B cell (primary cell): ENCODE results near the gene NGEF. TPM values are rescaled to one million over a fixed set of nuclear protein-coding genes. Genes with fewer than 3 reads are reported as not detected.

ENCODE experiments used
- ATAC-seq: fragments of 200-7000 bp; cut with Tn5 transposase; one replicate; pipeline ENCODE4 v1.10.0; 2021; ENCODE audit warnings: low read depth, mild to moderate bottlenecking, moderate number of reproducible peaks, moderate library complexity
- CTCF ChIA-PET: fragments of 350-600 bp; sonication (Branson Sonifier 250); formaldehyde crosslinking; loops from one replicate; lab custom pipeline; 2021; ENCODE audit warnings: antibody characterized with exemption, inconsistent platforms; lab: Charles Lee
- POLR2A ChIA-PET: fragments of 350-600 bp; sonication (Branson Sonifier 250); formaldehyde crosslinking; loops from one replicate; lab custom pipeline; 2021; ENCODE audit warnings: antibody characterized with exemption; lab: Charles Lee
- DNase-seq: peaks from one replicate; pipeline ENCODE4 v3.0.0; 2013
- H2AFZ ChIP-seq: 2 replicates; pipeline ENCODE4 v1.6.1; 2012; ENCODE audit warnings: mild to moderate bottlenecking, low read depth, low read length; ENCODE audit not compliant: insufficient read depth, poor library complexity, severe bottlenecking
- H3K27ac ChIP-seq, 2 donors: 1 replicate in 1 of 2; 2 replicates in 1 of 2; pipeline ENCODE4 v1.5.1; 2012 to 2013; ENCODE audit warnings: low read length in 2 of 2, mild to moderate bottlenecking in 2 of 2, moderate library complexity in 1 of 2
- H3K27me3 ChIP-seq, 4 experiments: fragments of 200-600 bp in 1 of 4; sonication (generic) in 1 of 4; replicated peaks in 1 of 4; 1 replicate in 2 of 4; 2 replicates in 2 of 4; pipeline versions ENCODE4 v1.6.1 to v1.7.0; 2013 to 2016; ENCODE audit warnings: low read length in 3 of 4, mild to moderate bottlenecking in 2 of 4, mixed read lengths in 1 of 4, moderate library complexity in 1 of 4; ENCODE audit not compliant: insufficient read depth in 4 of 4, control insufficient read depth in 3 of 4; ENCODE audit errors: control extremely low read depth in 1 of 4
- H3K36me3 ChIP-seq, 2 experiments: replicated peaks in 1 of 2; 1 replicate in 1 of 2; 2 replicates in 1 of 2; pipeline versions ENCODE4 v1.6.1 to v1.7.1; 2013; ENCODE audit warnings: low read length in 1 of 2; ENCODE audit not compliant: insufficient read depth in 2 of 2, control insufficient read depth in 1 of 2; ENCODE audit errors: control extremely low read depth in 1 of 2, extremely low read depth in 1 of 2
- H3K4me1 ChIP-seq, 2 donors: fragments of 200-600 bp in 1 of 2; sonication (generic) in 1 of 2; 1 replicate in 1 of 2; 2 replicates in 1 of 2; pipeline versions ENCODE4 v1.5.1 to v1.6.1; 2013 to 2017; ENCODE audit warnings: low read length in 2 of 2; ENCODE audit not compliant: control insufficient read depth in 2 of 2, insufficient read depth in 2 of 2
- H3K4me2 ChIP-seq: replicated peaks from 2 replicates; pipeline ENCODE3; 2012; ENCODE audit warnings: mild to moderate bottlenecking, low read depth, low read length; ENCODE audit not compliant: poor library complexity, severe bottlenecking
- H3K4me3 ChIP-seq, 5 experiments: fragments of 200-600 bp in 1 of 5; sonication (generic) in 1 of 5; 1 replicate in 3 of 5; 2 replicates in 2 of 5; pipeline versions ENCODE4 v1.5.1 to v1.7.0; 2011 to 2016; ENCODE audit warnings: low read length in 4 of 5, mild to moderate bottlenecking in 4 of 5, low read depth in 2 of 5, control low read depth in 1 of 5, moderate library complexity in 1 of 5; ENCODE audit not compliant: insufficient read depth in 1 of 5; ENCODE audit errors: control extremely low read depth in 1 of 5, extremely low read depth in 1 of 5
- H3K79me2 ChIP-seq: fragments of 200-600 bp; sonication (generic); one replicate; pipeline ENCODE4 v1.6.0; 2016; ENCODE audit warnings: low read length; ENCODE audit not compliant: control insufficient read depth, insufficient read depth
- H3K9ac ChIP-seq: fragments of 200-600 bp; sonication (generic); 2 replicates; pipeline ENCODE4 v1.6.1; 2017; ENCODE audit warnings: mild to moderate bottlenecking, low read length, moderate library complexity
- H3K9me3 ChIP-seq, 3 donors: one replicate each; pipeline versions ENCODE4 v1.6.1 to v1.7.1; 2013; ENCODE audit warnings: low read length in 2 of 3; ENCODE audit not compliant: control insufficient read depth in 2 of 3, insufficient read depth in 1 of 3; ENCODE audit errors: control extremely low read depth in 1 of 3
- H4K20me1 ChIP-seq: 2 replicates; pipeline ENCODE4 v1.6.0; 2012; ENCODE audit warnings: mild to moderate bottlenecking, low read length; ENCODE audit not compliant: insufficient read depth, control insufficient read depth, poor library complexity, severe bottlenecking
- H3K27ac Mint-ChIP-seq: one replicate; pipeline ENCODE4 v1.8.0; 2021; ENCODE audit warnings: mixed read lengths
- H3K27me3 Mint-ChIP-seq: one replicate; pipeline ENCODE4 v1.8.0; 2021; ENCODE audit warnings: mixed read lengths
- H3K4me1 Mint-ChIP-seq: one replicate; pipeline ENCODE4 v1.8.0; 2021; ENCODE audit warnings: mixed read lengths
- H3K4me3 Mint-ChIP-seq: one replicate; pipeline ENCODE4 v1.8.0; 2021; ENCODE audit warnings: mixed read lengths
- H3K9me3 Mint-ChIP-seq: one replicate; pipeline ENCODE4 v1.8.0; 2022; ENCODE audit warnings: mixed read lengths; ENCODE audit not compliant: insufficient read depth
- CTCF ChIP-seq: fragments of 200-600 bp; IDR thresholded peaks from one replicate; pipeline ENCODE4 v1.8.0; 2022; ENCODE audit warnings: antibody characterized with exemption, mild to moderate bottlenecking
- EZH2 ChIP-seq: IDR thresholded peaks from 2 replicates; pipeline ENCODE4 v1.6.1; 2012; ENCODE audit warnings: borderline replicate concordance, low read depth, mild to moderate bottlenecking, moderate library complexity, low read length; ENCODE audit not compliant: insufficient read depth, poor library complexity, severe bottlenecking
- WGBS: methylation state at CpG from one replicate; pipeline ENCODE4 v1.1.5; 2013; ENCODE audit warnings: missing lambda C conversion rate; ENCODE audit not compliant: insufficient coverage; 5-methylcytosine and 5-hydroxymethylcytosine counted together
- intact Hi-C: fragments of 100-400 bp; cut with micrococcal nuclease; formaldehyde crosslinking; loops from one replicate; pipeline ENCODE4 v1.10.0; 2022
- polyA plus RNA-seq: library from polyadenylated mRNA; depleted of rRNA; stranded (reverse); fragments of >200 nt; gene quantifications from 2 replicates; pipeline ENCODE4 v1.2.3, GENCODE V29; 2012
- total RNA-seq, 2 donors: library from RNA; stranded (reverse); fragments of 120-200 nt in 1 of 2; gene quantifications; 1 replicate in 1 of 2; 2 replicates in 1 of 2; pipeline versions ENCODE4 v1.2.3 to v1.2.4, GENCODE V29; 2013 to 2022

Gene NGEF
- total and polyA plus RNA-seq, 2 donors (not counting 1 experiment from before 2014, with no cell fraction given), result not detected

- no peak overlapping the region for H3K27ac Mint-ChIP-seq
- Histone ChIP-seq H3K36me3 (no peaks in the 10 kb centered on the region), H3K4me2 (no peak overlapping the region), H3K79me2 (no peaks in the 10 kb centered on the region), H3K27me3 (no peaks in the 10 kb centered on the region), H4K20me1 (no peaks in the 10 kb centered on the region), H3K4me3 (no peak overlapping the region), H3K27ac (no peak overlapping the region), H3K9ac (no peak overlapping the region), H3K4me1 (no peaks in the 10 kb centered on the region), H3K9me3 (no peaks in the 10 kb centered on the region), H2AFZ (no peak overlapping the region)
- CTCF ChIA-PET, result interaction anchor here (1.0 kb wide), 1 partner anchor 18 kb away, joined by 3 read pairs; no protein-coding TSS in a partner anchor
- H3K4me3 Mint-ChIP-seq, result no peak overlapping the region
- H3K9me3 Mint-ChIP-seq, result no peaks in the 10 kb centered on the region
- H3K4me1 Mint-ChIP-seq, result no peaks in the 10 kb centered on the region
- H3K27me3 Mint-ChIP-seq, result peaks cover 6% of the 10 kb centered on the region
- intact Hi-C loops, result no loop called here
- POLR2A ChIA-PET, result no interaction called here
- ATAC-seq (no peak), DNase-seq (no peak)
- TF ChIP-seq CTCF (no peak), EZH2 (no peak)
- WGBS, result 96% methylated on average over 23 of the region's 23 CpGs
These were observed 22.5 kb upstream of the NGEF start for GRCh38 chr2:233035426-233036161.
